ENCODE data around the gene LEUTX.

The LEUTX gene

GRCh38 chr19:39834287-39834841 is 55.7 kb downstream of the LEUTX start:
- no peak overlapping the region for H3K4me3 ChIP-seq (ENCODE audit: control insufficient read depth, low read depth, low read length)
- no peak for TF ChIP-seq CTCF (IDR thresholded peaks at IDR 0.05; ENCODE audit: control insufficient read depth, insufficient read depth, low read depth, low read length, missing control alignments)
- DNase-seq (ENCODE audit: low read depth) = no peak
